ENCODE results near the gene KREMEN2. TPM values are rescaled to one million over a fixed set of nuclear protein-coding genes. Genes with fewer than 3 reads are reported as not detected.

The KREMEN2 gene
- total and polyA plus RNA-seq, 2 of the 13 experiments (the other 11 are each of a cell fraction or from before 2014, with no cell fraction given), result 0.48 to 1.2 TPM

DNA sequence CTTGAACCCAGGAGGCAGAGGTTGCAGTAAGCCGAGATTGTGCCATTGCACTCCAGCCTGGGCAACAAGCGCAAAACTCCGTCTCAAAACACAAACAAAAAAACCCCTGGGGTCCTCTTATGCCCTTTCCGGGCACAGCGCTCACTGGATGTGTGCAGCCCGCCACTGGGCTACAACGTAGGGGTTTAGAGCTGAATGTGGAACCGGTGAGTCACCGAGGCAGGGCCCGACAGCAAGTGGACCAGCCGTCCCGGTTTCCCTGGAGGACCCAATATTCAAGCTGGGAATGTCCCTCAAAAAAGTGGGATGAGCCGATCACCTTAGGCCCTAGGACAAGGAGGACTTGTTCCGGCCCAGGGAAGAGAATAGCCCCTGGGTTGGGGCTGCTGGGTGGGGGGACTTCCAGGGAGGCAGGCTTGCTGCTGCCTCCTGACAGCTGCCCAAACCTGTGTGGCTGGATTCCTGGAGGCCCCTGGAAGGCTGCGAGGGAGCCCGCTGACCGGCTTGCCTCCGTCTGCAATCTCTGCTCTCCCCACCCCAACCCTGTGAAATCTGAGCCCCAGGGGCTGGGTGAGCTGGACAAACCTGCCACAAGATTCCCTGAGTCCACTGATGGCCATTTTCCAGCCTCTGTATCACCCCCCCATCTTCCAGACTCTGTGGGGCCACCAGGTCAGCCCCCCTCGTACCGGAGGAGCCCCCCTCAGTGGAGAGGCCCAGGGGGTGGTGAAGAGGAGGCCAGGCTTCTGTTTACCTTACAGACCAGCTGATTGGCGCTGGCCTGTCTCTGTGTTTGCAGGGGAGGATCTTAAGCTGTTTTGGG, 45.7 kb downstream of the KREMEN2 start (continued):
- peak; percentile 35; the same call in 1 of the 2 replicates for TF ChIP-seq ARID5B (CRISPR knock-in tag; IDR thresholded peaks at IDR 0.05)
- no peak for TF ChIP-seq ZNF350 (CRISPR knock-in tag; IDR thresholded peaks at IDR 0.05; ENCODE audit: borderline replicate concordance, low read depth)
- no peak for TF ChIP-seq FOXA1 (IDR thresholded peaks at IDR 0.05)
- TF ChIP-seq FOXA1 (CRISPR knock-in tag; IDR thresholded peaks at IDR 0.05), result peak; percentile 50
- TF ChIP-seq ZFP82 (CRISPR knock-in tag; IDR thresholded peaks at IDR 0.05; ENCODE audit: borderline replicate concordance), result peak; percentile 60; the same call in 1 of the 2 replicates
- TF ChIP-seq, protein P1, sequence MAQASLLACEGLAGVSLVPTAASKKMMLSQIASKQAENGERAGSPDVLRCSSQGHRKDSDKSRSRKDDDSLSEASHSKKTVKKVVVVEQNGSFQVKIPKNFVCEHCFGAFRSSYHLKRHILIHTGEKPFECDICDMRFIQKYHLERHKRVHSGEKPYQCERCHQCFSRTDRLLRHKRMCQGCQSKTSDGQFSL (CRISPR knock-in tag; IDR thresholded peaks at IDR 0.05), result peak; percentile 76; the same call in 1 of the 2 replicates
- TF ChIP-seq FOSL2 (CRISPR knock-in tag; IDR thresholded peaks at IDR 0.05), result peak; percentile 43
- peak; percentile 48; the same call in 1 of the 2 replicates for TF ChIP-seq HNF1B (CRISPR knock-in tag; IDR thresholded peaks at IDR 0.05)
- 0 out of 2 replicates have a peak, but pooled peaks have one; percentile 30 for TF ChIP-seq ZNF777 (CRISPR knock-in tag; IDR thresholded peaks at IDR 0.05)
- TF ChIP-seq AGO2 (optimal IDR thresholded peaks at IDR 0.05; ENCODE audit: low read depth, low read length), result peak; percentile 36
- TF ChIP-seq ZNF687 (CRISPR knock-in tag; IDR thresholded peaks at IDR 0.05), result peak; percentile 68
- TF ChIP-seq HOXA3 (CRISPR knock-in tag; IDR thresholded peaks at IDR 0.05), result peak; percentile 27; the same call in 1 of the 2 replicates
- TF ChIP-seq HNF4A (CRISPR knock-in tag; IDR thresholded peaks at IDR 0.05), result peak; percentile 3; the same call in 1 of the 2 replicates
- TF ChIP-seq ZFX (CRISPR knock-in tag; IDR thresholded peaks at IDR 0.05; ENCODE audit: low read depth), result peak; percentile 46; the same call in 1 of the 2 replicates
- 0 out of 2 replicates have a peak, but pooled peaks have one; percentile 50 for TF ChIP-seq ZNF33A (CRISPR knock-in tag; IDR thresholded peaks at IDR 0.05; ENCODE audit: borderline replicate concordance)
- peak; percentile 45; the same call in 1 of the 2 replicates for TF ChIP-seq ZSCAN25 (CRISPR knock-in tag; IDR thresholded peaks at IDR 0.05)
- TF ChIP-seq PHF21A (CRISPR knock-in tag; IDR thresholded peaks at IDR 0.05), result peak; percentile 75
- 0 out of 4 replicates have a peak, but pooled peaks of 1 of the 2 experiments have one; percentile 4 for TF ChIP-seq EP300 (IDR thresholded peaks at IDR 0.05; ENCODE audit: low read depth in 2 of 2, low read length in 2 of 2)
- TF ChIP-seq EP300 (CRISPR knock-in tag; IDR thresholded peaks at IDR 0.05; ENCODE audit: borderline replicate concordance), result no peak

Measured in HepG2 (cell line).